GM10248 (cell line): ENCODE results near the gene COQ9.

Experiments
- CTCF ChIA-PET: fragments of 300-600 bp; sonication (Branson Sonifier 250); formaldehyde crosslinking; extraction: SDS; loops from one replicate; lab custom pipeline; 2021; ENCODE audit warnings: antibody characterized with exemption; lab: Yijun Ruan, JAX
- POLR2A ChIA-PET: fragments of 350-650 bp; sonication (Branson Sonifier 250); formaldehyde crosslinking; extraction: SDS; loops from one replicate; lab custom pipeline; 2020; ENCODE audit warnings: antibody characterized with exemption; lab: Yijun Ruan, JAX
- DNase-seq: peaks from one replicate; pipeline ENCODE4 v3.0.0; 2012; ENCODE audit errors: extremely low spot score
- TF ChIP-seq, protein P1 (sequence below): IDR thresholded peaks from 2 replicates; pipeline ENCODE4 v1.5.1; 2012; ENCODE audit warnings: mild to moderate bottlenecking, low read depth; ENCODE audit errors: extremely low read depth, missing control alignments, control extremely low read depth

Gene COQ9

DNA sequence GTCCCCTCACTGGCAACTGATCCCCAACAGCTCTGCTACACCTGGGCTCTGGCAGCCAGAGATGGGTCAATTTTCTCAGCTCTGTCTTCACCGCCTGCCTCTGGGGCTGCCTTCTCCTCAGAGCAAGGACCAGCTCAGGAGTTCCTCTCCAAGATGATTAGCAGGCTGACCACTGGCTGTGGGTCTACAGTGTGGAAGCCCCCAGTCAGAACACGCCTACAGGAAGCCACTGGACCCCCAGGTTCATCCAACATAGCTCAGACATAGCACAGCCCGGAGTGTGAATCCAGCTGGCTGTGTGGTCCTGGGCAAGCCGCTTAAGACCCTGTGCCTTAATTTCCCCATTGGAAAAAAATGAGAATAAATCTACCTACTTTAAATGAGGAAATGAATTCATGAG lies 34.1 kb downstream of the COQ9 start:
- TF ChIP-seq, protein P1, sequence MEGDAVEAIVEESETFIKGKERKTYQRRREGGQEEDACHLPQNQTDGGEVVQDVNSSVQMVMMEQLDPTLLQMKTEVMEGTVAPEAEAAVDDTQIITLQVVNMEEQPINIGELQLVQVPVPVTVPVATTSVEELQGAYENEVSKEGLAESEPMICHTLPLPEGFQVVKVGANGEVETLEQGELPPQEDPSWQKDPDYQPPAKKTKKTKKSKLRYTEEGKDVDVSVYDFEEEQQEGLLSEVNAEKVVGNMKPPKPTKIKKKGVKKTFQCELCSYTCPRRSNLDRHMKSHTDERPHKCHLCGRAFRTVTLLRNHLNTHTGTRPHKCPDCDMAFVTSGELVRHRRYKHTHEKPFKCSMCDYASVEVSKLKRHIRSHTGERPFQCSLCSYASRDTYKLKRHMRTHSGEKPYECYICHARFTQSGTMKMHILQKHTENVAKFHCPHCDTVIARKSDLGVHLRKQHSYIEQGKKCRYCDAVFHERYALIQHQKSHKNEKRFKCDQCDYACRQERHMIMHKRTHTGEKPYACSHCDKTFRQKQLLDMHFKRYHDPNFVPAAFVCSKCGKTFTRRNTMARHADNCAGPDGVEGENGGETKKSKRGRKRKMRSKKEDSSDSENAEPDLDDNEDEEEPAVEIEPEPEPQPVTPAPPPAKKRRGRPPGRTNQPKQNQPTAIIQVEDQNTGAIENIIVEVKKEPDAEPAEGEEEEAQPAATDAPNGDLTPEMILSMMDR = no peak
- ChIA-PET POLR2A (no interaction called here), CTCF (interaction anchor here (0.9 to 2.5 kb wide), 4 partner anchors 8 to 65 kb away, joined by 3 to 8 read pairs (median 3); partner anchors contain the start of gene POLR2C)

DNA sequence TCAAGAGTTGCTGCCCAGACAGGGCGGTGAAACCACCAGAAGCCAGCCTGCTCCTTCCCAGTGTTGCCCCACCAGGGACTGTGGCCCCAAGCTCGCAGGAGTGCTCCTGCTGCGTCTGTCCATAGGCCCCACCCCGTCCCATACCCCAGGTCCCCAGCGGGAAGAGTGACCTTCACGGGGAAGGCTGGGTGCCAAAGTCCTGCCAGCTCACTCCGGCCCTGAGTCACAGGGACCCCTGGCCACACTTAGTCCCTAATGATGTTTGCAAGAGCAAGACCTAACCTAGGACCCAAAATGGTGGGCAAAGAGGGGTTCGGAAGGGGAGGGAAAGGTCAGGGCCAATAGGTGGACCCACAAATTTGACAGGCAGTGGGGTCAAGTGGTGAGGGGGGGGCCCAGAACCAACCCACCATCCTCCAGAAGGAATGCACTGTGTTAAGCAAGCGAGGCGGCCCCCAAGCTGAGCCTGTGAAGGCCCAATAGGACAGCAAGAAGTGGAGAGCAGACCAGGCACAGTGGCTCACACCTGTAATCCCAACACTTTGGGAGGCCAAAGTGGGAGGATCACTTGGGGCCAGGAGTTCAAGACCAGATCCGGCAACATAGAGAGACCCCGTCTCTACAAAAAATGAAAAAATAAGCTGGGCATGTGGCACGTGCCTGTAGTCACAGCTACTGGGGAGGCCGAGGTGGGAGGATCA lies 35.7 kb downstream of the COQ9 start:
- ChIA-PET CTCF (interaction anchor here (0.8 to 1.4 kb wide), 7 partner anchors 8 to 93 kb away, joined by 3 to 5 read pairs (median 3); no protein-coding TSS in a partner anchor), POLR2A (interaction anchor here (0.8 kb wide), 1 partner anchor 10 kb away, joined by 6 read pairs; no protein-coding TSS in a partner anchor)
- DNase-seq = no peak
- TF ChIP-seq, protein P1 = no peak

More for the DNA sequence above, 34.1 kb downstream of the COQ9 start:
- no peak for DNase-seq

DNA sequence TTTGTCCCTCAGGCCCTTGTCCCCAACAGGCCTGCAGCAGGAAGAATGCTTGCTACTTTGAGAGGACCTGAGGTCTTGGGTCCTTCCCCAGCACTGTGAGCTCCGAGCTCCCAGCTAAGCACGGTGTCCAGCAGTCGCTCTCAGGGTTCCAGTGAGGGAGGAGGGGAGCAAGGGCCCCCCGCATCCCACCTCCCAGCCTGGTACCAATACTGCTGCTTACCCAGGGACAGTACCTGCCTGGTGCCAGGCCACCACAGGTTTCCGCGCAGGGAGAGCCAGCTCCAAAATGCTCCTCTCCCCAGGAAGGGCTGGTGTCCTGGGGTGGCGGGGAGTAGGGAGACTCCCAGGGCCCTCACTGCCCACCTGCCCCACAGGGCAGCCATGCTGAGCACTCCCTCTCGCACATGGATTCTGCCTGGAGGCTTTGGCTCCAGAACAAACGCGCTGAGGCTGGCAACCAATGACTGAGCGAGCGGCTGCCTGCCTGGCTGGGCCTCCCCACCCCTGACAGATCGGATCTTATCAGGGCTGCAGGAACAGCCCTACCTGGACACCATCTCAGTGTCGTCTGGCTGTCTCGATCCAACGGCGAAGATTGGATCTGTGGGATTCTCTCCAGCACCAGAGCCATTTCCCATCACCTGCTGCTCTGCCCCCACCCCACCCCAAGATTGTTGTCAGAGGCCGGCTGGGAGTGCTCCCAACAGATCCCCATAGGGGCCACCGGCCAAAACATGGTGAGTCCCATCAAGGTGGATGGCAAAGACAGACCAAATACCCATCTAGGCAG lies 36.6 kb downstream of the COQ9 start:
- no peak for DNase-seq
- ChIA-PET POLR2A (interaction anchor here (0.8 kb wide), 1 partner anchor 11 kb away, joined by 6 read pairs; no protein-coding TSS in a partner anchor), CTCF (interaction anchor here (0.9 to 1.4 kb wide), 6 partner anchors 9 to 92 kb away, joined by 3 to 5 read pairs (median 3); no protein-coding TSS in a partner anchor)
- TF ChIP-seq, protein P1 = no peak

- DNase-seq = no peak
- ChIA-PET CTCF (interaction anchor here (1.2 to 3.0 kb wide), 5 partner anchors 8 to 184 kb away, joined by 3 to 13 read pairs (median 5); partner anchors contain the start of gene POLR2C), POLR2A (interaction anchor here (0.6 kb wide), 1 partner anchor 182 kb away, joined by 3 read pairs; no protein-coding TSS in a partner anchor)
- TF ChIP-seq, protein P1 = no peak
Measured at GRCh38 chr16:57484515-57485005, 37.3 kb downstream of the COQ9 start.

- ChIA-PET POLR2A (interaction anchor here (0.6 kb wide), 1 partner anchor 183 kb away, joined by 3 read pairs; no protein-coding TSS in a partner anchor), CTCF (interaction anchor here (1.2 to 3.0 kb wide), 7 partner anchors 9 to 185 kb away, joined by 3 to 20 read pairs (median 4); partner anchors contain the start of gene POLR2C)
- peak; percentile 20 for DNase-seq
- TF ChIP-seq, protein P1 = no peak
Measured at GRCh38 chr16:57485091-57485915, 38.0 kb downstream of the COQ9 start.
